NCI-H146 (cell line): ENCODE data around the gene ADAMTS4.

Source experiments
- DNase-seq: peaks from one replicate; lab custom pipeline; 2025; lab: John Stamatoyannopoulos, UW

ADAMTS4 gene

DNA sequence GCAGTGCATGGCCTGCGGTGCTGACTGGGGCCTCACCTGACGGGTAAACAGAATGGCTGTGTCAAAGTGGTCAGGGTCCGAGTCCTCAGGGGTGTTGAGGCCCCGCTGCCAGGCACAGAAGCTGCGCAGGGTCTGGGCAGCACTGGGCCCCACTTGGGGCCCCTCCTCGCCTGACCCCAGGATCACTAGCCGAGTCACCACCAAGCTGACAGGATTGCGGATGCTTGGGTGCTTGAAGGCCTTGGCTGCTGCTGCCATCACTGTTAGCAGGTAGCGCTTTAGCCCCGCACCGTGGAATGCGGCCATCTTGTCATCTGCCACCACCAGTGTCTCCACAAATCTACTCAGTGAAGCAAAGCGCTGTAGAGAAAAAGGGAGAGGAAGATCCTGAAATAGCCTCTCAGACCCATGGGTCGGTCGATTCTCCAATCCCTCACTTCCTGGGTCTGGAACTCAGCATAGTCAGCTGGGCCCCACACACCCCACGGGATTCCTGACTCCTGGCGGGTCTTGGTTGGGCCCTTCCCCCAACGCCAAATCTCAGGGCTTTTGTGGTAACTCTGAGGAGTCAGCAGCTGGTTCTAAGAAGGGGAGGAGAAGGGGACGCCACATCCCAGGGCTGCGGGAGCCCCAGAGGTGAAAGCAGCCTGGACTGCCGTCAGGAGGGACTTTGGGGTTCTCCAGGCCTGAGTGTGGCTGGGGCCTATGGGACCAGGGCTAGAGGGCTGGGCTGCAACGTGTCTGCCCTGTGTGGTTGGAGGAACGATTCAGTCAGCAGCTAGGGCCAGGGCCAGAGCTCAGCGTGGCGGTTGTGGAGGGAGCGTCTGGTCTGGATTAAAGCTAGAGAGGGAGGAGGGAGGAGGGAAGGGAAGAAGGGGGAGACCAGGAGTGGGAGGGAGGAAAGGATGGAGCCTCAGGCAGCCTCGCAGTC lies 2.1 kb downstream of the ADAMTS4 start:
- DNase-seq, result no peak

DNA sequence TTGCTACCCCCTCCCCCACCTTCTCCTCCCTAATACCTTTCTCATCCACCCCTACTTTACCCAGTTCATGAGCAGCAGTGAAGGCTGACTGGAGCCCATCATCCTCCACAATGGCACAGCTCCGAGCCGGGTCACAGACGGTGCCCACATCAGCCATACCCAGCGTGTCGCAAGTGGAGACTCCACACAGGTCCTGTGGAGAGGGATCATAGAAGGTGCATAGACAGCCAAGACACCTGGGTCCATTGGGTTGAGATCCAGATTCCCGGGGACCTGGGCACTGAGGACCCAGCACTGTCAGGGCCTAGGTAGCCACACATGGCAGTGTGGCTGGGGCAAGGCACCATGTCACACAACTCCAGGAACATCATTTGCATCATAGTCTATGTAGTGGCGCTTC lies 2.7 kb downstream of the ADAMTS4 start:
- no peak for DNase-seq

DNA sequence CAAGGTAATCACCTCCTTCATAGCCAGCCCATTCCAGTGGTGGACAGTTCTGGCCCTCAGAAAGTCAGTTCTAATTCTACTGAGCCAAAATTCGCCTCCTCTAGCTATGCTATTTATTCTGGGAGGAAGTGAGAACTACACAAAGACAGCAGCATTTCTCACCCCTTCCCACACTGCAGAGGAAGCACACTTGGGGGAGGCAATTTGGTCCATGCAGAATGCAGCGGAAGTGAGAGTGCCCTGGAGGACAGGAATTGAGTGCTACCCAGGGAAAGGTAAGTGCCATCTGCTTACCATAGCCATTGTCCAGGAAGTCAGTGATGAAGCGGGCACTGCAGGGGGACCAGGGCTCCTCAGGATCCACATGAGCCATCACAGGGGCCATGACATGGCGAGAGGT lies 3.7 kb downstream of the ADAMTS4 start:
- DNase-seq, result no peak

DNA sequence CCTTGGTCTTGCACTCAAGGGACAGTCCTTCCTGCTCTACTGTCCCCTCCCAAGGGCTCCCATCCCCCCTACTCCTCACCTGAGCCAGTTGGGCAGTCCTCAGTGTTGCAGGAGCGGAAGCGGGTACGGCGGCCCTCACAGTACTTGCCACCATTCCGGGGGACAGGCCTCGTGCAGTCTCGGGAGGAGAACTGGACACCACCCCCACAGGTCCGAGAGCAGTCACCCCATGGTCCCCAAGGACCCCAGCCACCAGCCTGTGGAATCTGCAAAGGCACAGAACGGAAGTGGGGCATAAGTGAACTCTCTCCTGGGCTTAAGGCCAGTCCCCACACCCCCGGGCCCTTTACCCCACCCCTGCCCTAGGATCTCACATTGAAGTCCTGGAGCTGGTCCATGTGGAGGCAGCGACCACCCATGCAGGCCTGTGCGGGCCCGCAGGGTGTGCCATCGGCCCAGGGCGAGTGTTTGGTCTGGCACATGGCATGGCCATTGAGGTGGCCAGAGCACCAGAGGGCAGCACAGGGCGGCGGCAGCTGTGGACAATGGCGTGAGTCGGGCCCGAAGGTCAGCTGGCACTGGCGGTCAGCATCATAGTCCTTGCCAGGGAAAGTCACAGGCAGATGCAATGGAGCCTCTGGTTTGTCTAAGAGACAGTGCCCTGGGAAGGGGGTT lies 5.2 kb downstream of the ADAMTS4 start:
- no peak for DNase-seq

DNA sequence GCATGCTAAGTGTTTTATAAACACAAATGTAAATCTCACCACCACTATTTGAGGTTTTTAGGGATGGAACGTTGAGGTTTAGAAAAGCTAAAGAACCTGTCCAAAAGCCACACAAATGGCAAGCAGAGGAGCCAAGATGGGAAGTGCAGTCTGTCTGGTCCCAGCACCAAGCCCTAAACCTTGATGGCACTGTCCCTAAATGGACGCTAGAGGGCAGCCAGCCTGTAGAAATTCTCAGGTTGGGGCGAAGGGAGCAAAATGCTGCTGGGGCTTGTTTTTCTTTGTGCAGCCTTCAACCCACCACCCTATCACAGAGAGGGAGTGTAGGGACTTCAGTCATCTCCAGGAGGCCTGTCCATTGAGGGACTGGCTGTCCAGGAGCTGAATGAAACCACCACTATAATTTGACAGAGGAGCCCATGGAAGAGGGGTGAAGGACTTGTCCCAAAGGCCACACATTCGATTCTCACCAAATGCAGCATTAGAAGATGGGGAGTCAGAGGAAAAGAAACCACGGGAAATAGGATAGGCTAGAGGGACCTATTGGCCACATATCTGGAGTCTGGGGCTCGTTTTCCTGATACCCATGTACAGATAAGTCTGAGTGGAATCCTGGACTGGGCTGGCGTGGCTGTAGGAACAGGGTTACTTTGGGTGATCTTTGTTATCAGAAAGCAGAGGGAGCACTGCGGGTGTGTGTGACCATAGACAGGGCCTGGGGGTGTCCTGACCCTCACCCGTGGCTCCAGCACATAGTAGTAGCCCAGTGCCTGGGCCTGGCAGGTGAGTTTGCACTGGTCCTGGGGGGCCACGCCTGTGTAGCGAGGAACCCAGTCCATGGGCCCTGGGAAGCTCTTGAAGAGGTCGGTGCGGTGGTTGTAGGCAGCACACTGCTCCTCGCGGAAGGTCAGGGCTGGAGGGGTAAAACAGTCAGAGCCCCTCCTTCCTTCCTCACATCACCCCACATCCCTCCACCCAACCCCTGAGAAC lies 6.1 kb downstream of the ADAMTS4 start:
- peak; percentile 70 for DNase-seq

DNA sequence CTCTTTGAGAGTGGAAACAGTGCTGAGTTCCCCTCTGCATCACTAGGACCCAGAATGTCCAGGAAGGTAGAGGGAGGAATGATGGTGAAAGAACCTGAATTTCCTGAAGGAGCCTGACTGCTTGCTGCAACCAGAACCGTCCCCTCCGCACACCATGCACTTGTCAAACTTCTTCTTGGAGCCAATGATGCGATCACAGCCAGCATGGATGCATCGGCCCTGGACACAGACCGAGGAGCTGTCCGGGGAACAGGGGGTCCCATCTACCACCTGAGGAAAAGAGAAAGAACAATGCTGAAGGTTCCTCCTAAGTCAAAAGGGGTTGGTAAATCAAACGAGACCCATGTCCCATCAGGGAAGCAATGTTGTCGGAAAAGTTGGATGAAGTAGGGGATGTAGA lies 6.9 kb downstream of the ADAMTS4 start:
- DNase-seq, result no peak

DNA sequence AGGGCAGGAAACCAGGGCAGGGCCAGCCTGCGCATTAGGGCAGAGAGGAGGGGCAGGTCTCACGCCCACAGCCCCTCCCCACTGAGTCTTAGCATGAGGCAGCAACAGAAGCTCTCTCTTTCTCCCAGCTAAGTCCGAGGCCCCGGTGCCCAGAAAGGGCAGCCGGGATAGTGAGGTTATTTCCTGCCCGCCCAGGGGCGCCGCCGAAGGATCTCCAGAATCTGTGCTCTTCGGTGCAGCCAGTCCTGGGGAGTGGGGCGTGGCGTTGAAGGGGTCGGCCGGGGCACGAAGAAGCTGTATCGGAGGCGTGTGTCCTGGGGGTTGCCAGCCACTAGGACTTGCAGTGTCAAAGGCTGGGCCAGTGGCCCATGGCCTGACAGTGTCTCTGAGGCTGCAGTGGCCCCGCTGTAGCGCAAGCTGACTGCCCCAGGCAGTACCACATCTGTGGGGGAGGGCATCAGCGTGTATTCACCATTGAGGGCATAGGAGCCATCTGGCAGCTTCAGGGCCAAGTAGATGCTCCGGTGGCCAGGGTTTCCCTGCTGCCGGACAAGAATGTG lies 7.8 kb downstream of the ADAMTS4 start:
- peak; percentile 64 for DNase-seq

DNA sequence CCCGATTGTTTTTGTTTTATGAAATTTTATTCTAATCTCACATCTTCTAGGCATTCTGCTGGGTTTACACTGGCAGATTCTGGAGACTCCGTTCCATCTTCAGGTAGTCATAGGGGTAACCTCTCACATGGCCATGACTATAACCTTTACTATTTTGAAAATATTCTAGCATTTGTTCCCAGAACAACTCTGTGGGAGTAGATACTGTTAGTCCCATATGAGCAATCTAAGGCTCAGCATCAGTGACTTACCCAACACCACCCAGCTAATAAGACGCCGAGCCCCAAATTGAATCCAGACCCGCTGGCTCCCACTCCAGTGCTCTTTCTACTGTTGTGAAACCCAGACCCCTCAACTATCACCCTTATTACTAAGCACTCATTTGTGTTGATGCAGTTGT lies 9.8 kb downstream of the ADAMTS4 start:
- DNase-seq, result no peak

DNA sequence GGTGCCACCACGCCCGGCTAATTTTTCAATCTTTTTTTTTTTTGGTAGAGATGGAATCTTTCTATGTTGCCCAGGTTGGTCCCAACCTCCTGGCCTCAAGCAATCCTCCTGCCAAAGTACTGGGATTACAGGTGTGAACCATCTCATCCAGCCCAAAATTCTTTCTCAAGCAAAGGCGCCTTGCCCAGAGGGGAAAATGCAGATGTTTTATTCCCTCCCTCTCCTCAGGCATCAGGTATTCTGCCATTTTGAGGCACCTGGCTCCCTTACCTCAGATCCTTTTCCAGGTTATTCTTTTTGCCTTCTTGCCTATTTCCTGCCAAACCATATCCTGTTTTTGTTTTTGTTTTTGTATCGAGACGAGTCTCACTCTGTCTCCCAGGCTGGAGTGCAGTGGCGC lies 10.5 kb downstream of the ADAMTS4 start:
- no peak for DNase-seq

DNA sequence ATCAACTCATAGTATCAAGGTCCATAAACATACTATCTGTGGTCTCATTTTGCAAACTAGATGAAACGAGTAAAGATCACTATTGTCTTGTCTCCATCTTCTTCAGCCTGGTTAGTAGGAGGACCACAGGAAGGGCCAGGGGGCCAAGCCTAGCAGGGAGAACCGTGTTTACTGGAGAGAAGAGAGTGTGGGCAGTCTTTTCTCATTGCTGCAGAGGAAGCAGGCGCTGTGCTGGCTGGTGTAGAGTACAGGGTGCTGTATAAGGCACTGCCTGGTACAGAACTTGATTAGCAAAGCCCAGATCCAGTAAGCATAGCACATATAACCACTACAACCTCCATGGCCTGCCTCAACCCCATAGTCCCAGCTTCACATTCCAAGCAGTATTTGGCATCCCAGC lies 11.5 kb downstream of the ADAMTS4 start:
- no peak for DNase-seq

DNA sequence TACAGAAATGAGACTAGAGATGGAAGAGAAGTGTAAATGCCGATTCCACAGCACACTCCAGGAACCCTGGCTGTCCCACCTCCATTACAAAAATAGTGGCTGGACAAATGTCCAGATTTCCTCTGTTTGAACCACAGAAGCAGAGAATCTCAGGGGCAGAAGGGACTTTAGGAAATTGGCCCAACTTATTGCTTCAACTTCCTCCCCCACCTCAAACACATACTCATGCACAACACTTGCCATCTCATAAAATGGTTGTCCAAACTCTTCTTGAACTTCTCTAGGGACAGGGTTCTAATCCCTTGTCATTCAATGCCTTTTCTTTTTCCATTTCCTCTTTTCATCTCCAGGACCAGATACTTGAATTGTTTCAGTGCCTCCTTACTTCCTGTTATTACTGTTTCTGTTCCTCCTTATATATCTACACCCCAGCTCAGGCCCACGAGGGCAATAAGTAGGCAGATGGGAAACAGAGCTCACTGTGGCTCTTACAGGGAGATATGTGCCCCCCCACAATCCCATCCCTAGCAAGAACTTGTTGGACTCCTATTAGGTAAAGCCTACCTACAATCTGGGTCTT lies 13.0 kb downstream of the ADAMTS4 start:
- DNase-seq, result no peak

DNA sequence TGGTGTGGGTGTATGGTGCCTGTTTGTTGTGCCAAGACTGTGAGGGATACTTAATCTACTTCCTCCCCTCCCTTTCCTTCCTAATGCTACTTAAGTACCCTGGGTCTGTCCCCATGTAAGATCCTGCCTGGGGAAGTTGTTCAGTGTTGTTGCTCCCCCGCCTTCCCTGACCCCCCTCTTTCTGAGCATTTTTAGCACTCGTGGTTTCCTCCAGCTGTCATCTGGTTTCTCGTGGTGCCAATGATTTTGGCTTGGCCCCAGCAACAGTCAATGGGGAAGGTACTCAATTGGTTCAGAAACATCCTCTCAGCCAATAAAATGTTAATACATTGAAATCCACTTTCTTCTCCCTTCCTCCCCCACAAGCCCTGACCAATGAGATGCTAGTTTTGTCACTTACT lies 13.6 kb downstream of the ADAMTS4 start:
- DNase-seq, result no peak

DNA sequence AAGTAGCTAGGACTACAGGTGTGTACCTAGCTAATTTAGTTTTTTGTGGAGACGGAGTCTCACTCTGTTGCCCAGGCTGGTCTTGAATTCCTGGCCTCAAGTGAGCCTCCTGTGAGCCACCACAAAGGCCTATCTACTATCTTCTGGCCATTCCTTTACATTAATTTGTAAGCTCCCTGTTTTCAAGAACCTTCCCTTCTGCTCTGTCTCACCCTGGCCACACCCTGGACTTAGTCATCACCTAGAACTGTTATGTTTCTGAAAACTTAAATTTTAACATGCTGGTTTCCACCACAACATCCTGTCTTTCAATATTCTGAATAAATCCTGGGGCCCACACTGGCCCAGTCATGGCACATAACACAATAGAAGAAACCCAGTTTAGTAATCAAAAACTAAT lies 16.6 kb downstream of the ADAMTS4 start:
- DNase-seq, result no peak

DNA sequence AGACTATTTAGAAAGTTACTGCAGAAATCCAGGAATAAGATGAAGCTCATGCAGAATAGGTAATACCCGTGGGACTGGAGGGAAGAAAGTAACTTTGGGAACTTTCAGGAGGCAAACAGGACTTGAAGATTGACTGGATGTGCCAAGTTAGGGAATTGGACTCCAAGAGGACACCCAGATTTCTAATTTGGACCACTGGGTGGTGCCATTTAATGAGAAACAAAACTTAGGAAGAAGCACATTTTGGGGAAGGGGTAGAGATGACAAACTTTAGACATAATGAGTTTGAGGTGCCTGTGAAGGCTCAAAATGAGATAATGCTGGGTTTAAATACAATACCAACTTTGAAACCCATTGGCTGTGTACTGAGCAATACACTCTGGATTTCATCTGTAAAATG lies 18.2 kb downstream of the ADAMTS4 start:
- DNase-seq, result no peak

DNA sequence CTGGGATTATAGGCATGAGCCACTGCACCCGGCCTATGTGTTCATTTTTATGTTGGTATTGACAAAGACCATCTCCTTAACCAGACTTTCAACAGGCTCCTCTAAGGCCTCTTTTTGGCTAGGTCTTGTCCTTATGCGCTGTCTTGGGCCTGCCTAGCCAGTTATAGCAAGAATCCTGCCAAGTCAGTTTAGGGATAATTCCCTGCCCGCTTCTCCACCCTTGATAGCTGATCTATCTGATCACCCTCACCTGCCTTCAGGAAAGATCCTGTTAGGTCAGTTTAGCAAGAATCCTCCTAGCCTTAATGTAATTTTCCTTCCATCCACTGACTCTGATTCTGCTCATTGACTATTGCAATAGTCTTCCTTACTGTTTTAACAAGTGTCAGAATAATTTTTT lies 19.2 kb downstream of the ADAMTS4 start:
- no peak for DNase-seq

DNA sequence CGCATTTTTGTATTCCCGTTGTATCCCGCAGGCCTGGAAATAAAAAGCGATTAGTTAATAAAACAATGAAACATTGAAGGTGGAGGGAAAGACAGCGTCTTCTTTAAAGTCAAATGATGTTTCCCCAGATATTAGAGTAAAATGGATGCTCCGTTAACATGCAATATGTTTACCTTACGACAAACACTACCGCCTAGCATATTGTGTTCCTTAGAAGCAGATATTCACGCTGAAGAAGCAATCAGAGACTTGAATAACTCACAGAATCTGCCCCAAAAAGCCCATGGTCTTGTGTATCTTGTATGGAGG lies 21.0 kb downstream of the ADAMTS4 start:
- no peak for DNase-seq

DNA sequence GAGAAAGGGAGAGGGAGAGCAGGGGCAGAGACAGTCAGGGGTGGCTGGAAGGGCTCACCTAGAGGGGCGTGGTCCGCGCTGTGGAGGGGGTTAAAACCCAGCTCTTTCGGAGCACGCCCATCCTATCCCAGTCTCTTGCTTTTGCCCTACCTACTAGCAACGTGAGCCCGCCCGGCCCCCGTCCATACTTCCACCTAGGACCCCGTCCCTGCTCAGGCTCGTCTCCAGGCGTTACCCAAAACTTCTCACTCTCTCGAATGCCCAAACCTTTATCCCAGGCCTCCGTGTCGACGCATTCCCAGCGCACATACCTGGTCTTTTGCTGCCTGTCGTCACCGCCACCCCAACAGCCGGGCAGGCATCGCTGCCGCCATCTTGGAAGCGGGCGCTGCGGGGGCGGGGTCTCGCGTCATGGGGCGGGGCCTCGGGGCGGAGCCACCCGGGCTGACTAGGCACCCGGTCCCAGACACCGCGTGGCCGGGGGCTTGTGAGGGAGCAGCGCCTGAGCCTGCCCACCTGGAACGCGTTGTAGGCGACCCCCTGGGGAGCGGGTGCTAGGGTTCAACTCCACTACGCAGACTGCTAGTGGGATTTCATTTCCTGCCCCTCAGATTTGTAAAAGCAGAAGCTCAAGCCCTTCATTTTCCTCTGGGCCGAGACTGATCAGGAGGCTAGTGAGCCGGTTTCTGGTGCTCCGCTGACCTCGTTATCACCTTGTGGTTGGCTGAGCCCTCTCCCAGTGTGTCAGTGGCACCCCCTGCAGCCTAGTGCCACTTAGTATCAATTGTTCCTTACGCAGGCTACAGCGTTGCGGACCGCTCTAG lies 21.5 kb downstream of the ADAMTS4 start, which contains the start of gene B4GALT3:
Gene B4GALT3 (minus strand): TSS at position 396 of the 824 bp plus-strand sequence. CDS start 1,447 bp downstream, outside the sequence.
- DNase-seq, result peak; percentile 93

DNA sequence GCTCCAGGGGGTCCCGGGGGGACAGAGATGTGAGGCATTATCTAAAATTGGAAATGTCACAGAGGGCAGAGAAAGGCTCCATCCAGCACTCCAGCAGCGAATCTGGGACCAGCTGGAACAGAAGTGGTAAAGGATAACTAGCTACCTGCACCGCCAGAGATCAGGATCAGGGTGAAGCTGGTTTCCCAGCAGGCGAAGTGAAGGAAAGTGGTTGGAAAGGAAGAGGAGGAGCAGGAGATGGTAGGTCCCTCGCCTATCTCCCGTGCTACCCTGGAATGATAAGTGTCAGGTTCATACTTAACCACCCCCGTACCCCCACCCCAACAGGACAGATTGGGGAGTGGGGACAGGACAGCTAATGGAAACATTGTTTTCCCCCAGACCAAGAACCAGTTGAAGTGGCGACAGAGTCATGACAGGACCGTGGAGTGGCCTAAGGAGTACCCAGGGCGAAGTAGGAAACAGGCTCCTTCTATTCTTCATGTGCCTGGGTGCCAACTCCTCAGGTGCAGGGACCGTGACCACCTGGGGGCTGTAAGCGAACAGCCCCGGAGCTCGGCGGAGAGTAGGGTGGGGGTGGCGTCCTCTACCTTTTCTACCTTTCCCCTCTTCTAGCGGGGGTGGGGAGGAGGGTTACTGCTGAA lies 22.3 kb downstream of the ADAMTS4 start:
- DNase-seq, result no peak

DNA sequence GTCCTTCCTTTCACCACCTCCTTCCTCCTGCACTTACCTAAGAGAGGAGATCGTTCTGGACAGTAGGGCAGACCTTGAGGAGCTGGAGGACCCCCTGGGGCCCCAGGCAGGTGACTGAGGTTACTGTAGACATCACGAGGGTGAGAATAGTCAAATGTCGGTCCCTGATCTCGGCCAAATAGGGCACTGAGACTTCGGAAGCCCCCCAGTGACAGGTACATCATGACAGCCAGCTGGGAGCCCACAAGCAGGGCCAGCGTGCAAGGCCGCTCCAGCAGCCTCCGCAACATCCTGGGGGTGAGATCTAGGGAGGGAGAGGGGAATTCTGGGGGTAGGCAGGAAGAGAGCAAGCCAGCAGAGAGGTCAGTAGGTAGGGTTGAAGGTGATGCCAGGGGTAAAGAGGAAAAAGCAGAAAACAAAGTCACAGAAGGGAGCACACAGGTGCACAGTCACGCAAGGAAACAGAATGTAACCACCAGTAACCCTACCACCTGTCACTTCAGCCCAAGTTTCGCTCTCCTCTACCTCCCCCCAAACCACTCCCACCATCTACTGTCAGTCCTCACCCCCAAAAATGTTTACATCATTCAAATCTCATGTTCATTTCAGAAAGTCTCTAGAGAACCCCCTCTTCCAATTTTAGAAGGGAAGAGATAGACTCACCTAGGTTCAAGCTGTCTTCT lies 22.9 kb downstream of the ADAMTS4 start:
- no peak for DNase-seq

DNA sequence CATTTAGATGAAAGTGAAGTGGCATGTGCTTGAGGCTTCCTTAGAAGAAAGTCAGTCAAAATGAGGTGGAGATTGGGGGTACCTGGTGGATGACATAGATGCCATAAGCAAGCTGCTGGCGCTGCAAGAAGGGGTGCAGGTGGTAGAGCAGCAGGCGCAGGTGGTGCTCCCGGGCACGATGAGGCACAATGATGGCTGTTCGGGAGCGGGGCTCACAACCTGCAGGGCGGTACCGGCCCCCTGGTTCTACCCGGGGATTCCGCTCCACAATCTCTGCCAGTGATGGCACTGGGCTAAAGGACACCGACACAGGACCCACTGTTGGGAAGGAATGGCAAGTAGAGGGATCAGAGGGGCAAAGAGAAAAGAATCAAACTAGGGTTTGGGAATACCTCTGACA lies 23.9 kb downstream of the ADAMTS4 start:
- no peak for DNase-seq
